Fibroblast of pulmonary artery (primary cell): ENCODE measurements around the gene NBL1.
A peak's percentile ranks its signal among the peaks of the same experiment; 100 is the strongest.
"Not testable (repeated sequence)": the region's sequence is repeated elsewhere in the genome, so short reads cannot be mapped to it uniquely, and the experiment has no call there.

Experiments
- DNase-seq: peaks from one replicate; pipeline ENCODE4 v3.0.0-alpha.2; 2010; ENCODE audit warnings: low read depth
- H3K4me3 ChIP-seq: replicated peaks from 2 replicates; pipeline ENCODE4 v1.5.1; 2011; ENCODE audit warnings: low read depth, mild to moderate bottlenecking, control low read depth, low read length, moderate library complexity
- TF ChIP-seq, protein P1 (sequence below): IDR thresholded peaks from 2 replicates; pipeline ENCODE4 v1.5.1; 2011; ENCODE audit warnings: mild to moderate bottlenecking, control low read depth, low read length, inconsistent platforms; ENCODE audit errors: missing control alignments

NBL1 gene

DNA sequence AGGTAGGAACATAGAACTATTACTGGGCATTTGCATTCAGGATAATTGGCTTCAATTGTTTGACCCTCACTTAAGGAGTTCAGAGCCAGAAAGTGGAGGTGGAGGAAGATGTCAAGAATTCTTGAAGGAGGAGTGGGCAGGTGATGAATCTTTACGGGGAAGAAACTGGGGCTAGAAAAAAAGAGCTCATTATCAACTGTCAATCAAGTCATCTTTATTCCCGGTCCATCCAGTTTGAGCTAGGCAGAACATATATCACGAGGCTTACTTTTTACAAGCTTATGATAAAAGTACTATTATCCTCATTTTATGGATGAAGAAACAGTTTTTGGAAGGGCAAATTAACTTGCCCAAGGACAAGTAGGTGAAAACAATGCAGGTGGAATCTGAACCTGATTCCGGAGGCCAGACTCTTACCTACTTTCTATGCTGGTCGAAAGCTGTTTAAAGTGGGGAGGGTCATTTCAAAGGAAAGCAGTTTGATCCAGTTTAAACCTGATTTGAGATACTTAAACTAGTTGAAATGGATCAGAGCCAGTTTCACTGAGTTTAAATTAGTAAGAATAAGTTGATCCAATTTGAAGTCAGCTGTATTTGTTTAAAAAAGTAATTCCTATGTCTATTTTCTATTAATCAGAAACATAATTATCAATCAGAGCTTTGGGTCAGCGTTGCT is 13.3 kb upstream of the NBL1 start:
- no peak for DNase-seq
- no peak overlapping the region for H3K4me3 ChIP-seq
- TF ChIP-seq, protein P1, sequence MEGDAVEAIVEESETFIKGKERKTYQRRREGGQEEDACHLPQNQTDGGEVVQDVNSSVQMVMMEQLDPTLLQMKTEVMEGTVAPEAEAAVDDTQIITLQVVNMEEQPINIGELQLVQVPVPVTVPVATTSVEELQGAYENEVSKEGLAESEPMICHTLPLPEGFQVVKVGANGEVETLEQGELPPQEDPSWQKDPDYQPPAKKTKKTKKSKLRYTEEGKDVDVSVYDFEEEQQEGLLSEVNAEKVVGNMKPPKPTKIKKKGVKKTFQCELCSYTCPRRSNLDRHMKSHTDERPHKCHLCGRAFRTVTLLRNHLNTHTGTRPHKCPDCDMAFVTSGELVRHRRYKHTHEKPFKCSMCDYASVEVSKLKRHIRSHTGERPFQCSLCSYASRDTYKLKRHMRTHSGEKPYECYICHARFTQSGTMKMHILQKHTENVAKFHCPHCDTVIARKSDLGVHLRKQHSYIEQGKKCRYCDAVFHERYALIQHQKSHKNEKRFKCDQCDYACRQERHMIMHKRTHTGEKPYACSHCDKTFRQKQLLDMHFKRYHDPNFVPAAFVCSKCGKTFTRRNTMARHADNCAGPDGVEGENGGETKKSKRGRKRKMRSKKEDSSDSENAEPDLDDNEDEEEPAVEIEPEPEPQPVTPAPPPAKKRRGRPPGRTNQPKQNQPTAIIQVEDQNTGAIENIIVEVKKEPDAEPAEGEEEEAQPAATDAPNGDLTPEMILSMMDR = no peak

DNA sequence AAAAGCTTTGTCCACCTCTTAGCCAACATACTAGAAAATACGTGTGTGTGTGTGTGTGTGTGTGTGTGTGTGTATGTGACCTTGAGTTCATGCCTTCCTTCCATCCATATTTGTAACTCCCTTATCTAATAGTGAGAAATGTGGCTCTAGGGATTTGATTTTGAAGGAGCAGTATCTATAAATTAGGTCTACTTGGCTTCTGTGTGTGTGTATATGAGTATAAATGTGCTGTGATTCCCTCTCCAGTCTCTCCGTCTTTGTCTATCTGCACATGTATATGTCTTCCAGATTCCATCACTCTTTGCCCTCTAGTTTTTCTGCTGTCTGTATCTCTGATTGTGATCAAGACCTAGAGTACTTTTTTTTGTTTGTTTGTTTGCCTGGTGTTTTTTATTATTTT is 11.9 kb upstream of the NBL1 start:
- TF ChIP-seq, protein P1 = no peak
- DNase-seq = no peak
- no peak overlapping the region for H3K4me3 ChIP-seq

- no peak overlapping the region for H3K4me3 ChIP-seq
- DNase-seq = no peak
- TF ChIP-seq, protein P1 = no peak
Observed at GRCh38 chr1:19633106-19633505, 11.0 kb upstream of the NBL1 start.

- DNase-seq, H3K4me3 ChIP-seq: not testable (repeated sequence)
Observed at GRCh38 chr1:19635064-19635463, 9.0 kb upstream of the NBL1 start.

GRCh38 chr1:19635646-19636045 is 8.5 kb upstream of the NBL1 start:
- TF ChIP-seq, protein P1 = no peak
- DNase-seq = peak; percentile 36

GRCh38 chr1:19636065-19636464 is 8.0 kb upstream of the NBL1 start:
- TF ChIP-seq, protein P1 = no peak
- no peak for DNase-seq
- no peak overlapping the region for H3K4me3 ChIP-seq

More at GRCh38 chr1:19635646-19636045, 8.5 kb upstream of the NBL1 start:
- H3K4me3 ChIP-seq = no peak overlapping the region

GRCh38 chr1:19636749-19637148 is 7.4 kb upstream of the NBL1 start:
- not testable (repeated sequence) for H3K4me3 ChIP-seq, DNase-seq

DNA sequence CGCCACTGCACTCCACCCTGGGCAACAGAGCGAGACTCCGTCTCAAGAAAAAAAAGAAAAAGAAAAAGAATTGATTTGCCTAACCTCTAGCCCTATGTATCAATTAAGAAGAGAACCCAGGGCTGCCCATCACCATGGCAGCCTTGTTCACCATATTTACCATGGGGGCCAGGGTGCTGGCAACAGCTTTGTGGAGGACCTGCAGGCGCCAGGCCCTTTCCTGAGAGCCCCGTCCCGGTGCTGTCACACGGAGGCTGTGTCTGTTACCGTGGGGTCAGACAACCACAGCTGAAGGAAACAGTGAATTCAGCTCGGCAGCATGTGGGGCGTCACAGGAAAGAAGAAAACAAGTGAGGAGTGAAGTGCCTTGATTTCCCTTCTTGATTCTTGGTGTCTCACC is 6.5 kb upstream of the NBL1 start:
- no peak for DNase-seq
- TF ChIP-seq, protein P1 = no peak
- no peak overlapping the region for H3K4me3 ChIP-seq

GRCh38 chr1:19639228-19639627 is 4.9 kb upstream of the NBL1 start:
- not testable (repeated sequence) for H3K4me3 ChIP-seq, DNase-seq
